ENCODE measurements around the gene HS1BP3.

GRCh38 chr2:20676353-20677215, 25.7 kb upstream of the HS1BP3 start:
- TF ChIP-seq CTCF (IDR thresholded peaks at IDR 0.05; ENCODE audit: insufficient read depth, low read length, poor library complexity, severe bottlenecking), result no peak
- TF ChIP-seq EZH2phosphoT487 (conservative IDR thresholded peaks at IDR 0.05; ENCODE audit: low read length), result no peak
